Ishikawa (cell line): Measurements from ENCODE around the gene COX6B2.

Experiments
- CEBPB ChIP-seq: IDR thresholded peaks from 2 replicates; pipeline ENCODE4 v1.6.1; 2012
- CREB1 ChIP-seq: IDR thresholded peaks from 2 replicates; pipeline ENCODE4 v1.6.1; 2012; ENCODE audit warnings: low read depth
- EGR1 ChIP-seq: IDR thresholded peaks from 2 replicates; pipeline ENCODE4 v1.6.1; 2012
- EP300 ChIP-seq: IDR thresholded peaks from 2 replicates; pipeline ENCODE4 v1.6.1; 2012; ENCODE audit warnings: borderline replicate concordance
- FOXM1 ChIP-seq: IDR thresholded peaks from 2 replicates; pipeline ENCODE4 v1.6.1; 2012; ENCODE audit warnings: low read depth, borderline replicate concordance
- MAX ChIP-seq: IDR thresholded peaks from 2 replicates; pipeline ENCODE4 v1.6.1; 2012
- NFIC ChIP-seq: IDR thresholded peaks from 2 replicates; pipeline ENCODE4 v1.6.1; 2012
- RAD21 ChIP-seq: IDR thresholded peaks from 2 replicates; pipeline ENCODE4 v1.6.1; 2012; ENCODE audit warnings: low read depth
- REST ChIP-seq: IDR thresholded peaks from 2 replicates; pipeline ENCODE4 v1.6.1; 2012; ENCODE audit warnings: low read depth, mild to moderate bottlenecking
- TAF1 ChIP-seq: IDR thresholded peaks from 2 replicates; pipeline ENCODE4 v1.6.1; 2012; ENCODE audit warnings: low read depth, mild to moderate bottlenecking
- TCF12 ChIP-seq: IDR thresholded peaks from 2 replicates; pipeline ENCODE4 v1.6.1; 2012; ENCODE audit warnings: low read depth
- TEAD4 ChIP-seq: IDR thresholded peaks from 2 replicates; pipeline ENCODE4 v1.6.1; 2012
- USF1 ChIP-seq: IDR thresholded peaks from 2 replicates; pipeline ENCODE4 v1.6.1; 2012
- YY1 ChIP-seq: IDR thresholded peaks from 2 replicates; pipeline ENCODE4 v1.6.1; 2012; ENCODE audit warnings: low read depth
- ZBTB7A ChIP-seq: IDR thresholded peaks from 2 replicates; pipeline ENCODE4 v1.6.1; 2012; ENCODE audit warnings: low read depth

Gene COX6B2

GRCh38 chr19:55319785-55320184 is 34.7 kb downstream of the COX6B2 start:
- TF ChIP-seq REST: no peak
- TF ChIP-seq USF1: 0 out of 2 replicates have a peak, but pooled peaks have one; percentile 13
- TF ChIP-seq FOXM1: no peak

GRCh38 chr19:55316646-55317045 is 37.9 kb downstream of the COX6B2 start:
- TF ChIP-seq USF1 (no peak), TCF12 (no peak), ZBTB7A (no peak), CREB1 (no peak), YY1 (no peak), CEBPB (no peak)

- TF ChIP-seq ZBTB7A (no peak), TAF1 (no peak), NFIC (no peak), YY1 (no peak), EGR1 (no peak), RAD21 (no peak), FOXM1 (no peak), REST (no peak), MAX (no peak), EP300 (no peak), CREB1 (no peak)
Measured at GRCh38 chr19:55315956-55316525, 38.5 kb downstream of the COX6B2 start.

- no peak for TF ChIP-seq MAX
- no peak for TF ChIP-seq NFIC
- no peak for TF ChIP-seq FOXM1
- TF ChIP-seq TCF12: no peak
- TF ChIP-seq YY1: no peak
- TF ChIP-seq REST: no peak
- no peak for TF ChIP-seq CEBPB
- no peak for TF ChIP-seq CREB1
- TF ChIP-seq EP300: no peak
- no peak for TF ChIP-seq RAD21
- no peak for TF ChIP-seq ZBTB7A
- no peak for TF ChIP-seq TAF1
- TF ChIP-seq EGR1: no peak
- TF ChIP-seq USF1: no peak
- no peak for TF ChIP-seq TEAD4
Measured at GRCh38 chr19:55314396-55314795, 40.1 kb downstream of the COX6B2 start.
